GM12878 (cell line): ENCODE measurements around the gene SCP2. TPM values are rescaled to one million over a fixed set of nuclear protein-coding genes. Genes with fewer than 3 reads are reported as not detected.

Experiments used
- ATAC-seq: fragments of 200-7000 bp; cut with Tn5 transposase; 3 replicates; pipeline ENCODE4 v1.9.1; 2020; ENCODE audit warnings: mild to moderate bottlenecking, moderate library complexity
- BruUV-seq: library from RNA; stranded (reverse); fragments of 400-500 nt; replicated peaks from 2 replicates; lab custom pipeline; 2021; lab: Mats Ljungman, UMichigan
- CTCF ChIA-PET: fragments of 300-600 bp; sonication (Branson Sonifier 250); formaldehyde crosslinking; extraction: SDS; loops from one replicate; lab custom pipeline; 2021; ENCODE audit warnings: inconsistent platforms; lab: Yijun Ruan, JAX
- POLR2A ChIA-PET: fragments of 350-600 bp; formaldehyde crosslinking; extraction: SDS; loops from one replicate; lab custom pipeline; 2021; ENCODE audit warnings: inconsistent platforms; lab: Charles Lee
- RAD21 ChIA-PET: fragments of 300-600 bp; sonication (Branson Sonifier 250); formaldehyde crosslinking; loops from one replicate; lab custom pipeline; 2023; ENCODE audit warnings: antibody characterized with exemption; ENCODE audit not compliant: unreplicated experiment; lab: Charles Lee
- SMC1A ChIA-PET: fragments of 300-600 bp; sonication (Branson Sonifier 250); formaldehyde crosslinking; loops from one replicate; lab custom pipeline; 2023; ENCODE audit not compliant: unreplicated experiment, uncharacterized antibody; lab: Charles Lee
- DNase-seq: peaks from one replicate; pipeline ENCODE4 v3.0.0-alpha.2; 2011; ENCODE audit warnings: low read depth, low spot score
- FAIRE-seq: peaks from 3 replicates; lab custom pipeline; 2011; peaks lifted over from hg19 to GRCh38; lab: Jason Lieb, UNC
- H2AFZ ChIP-seq: 2 replicates; pipeline ENCODE4 v1.6.0; 2011; ENCODE audit warnings: low read depth, low read length, control low read depth; ENCODE audit not compliant: control insufficient read depth
- H3K27ac ChIP-seq: 2 replicates; pipeline ENCODE4 v1.5.1; 2011; ENCODE audit warnings: control low read depth; ENCODE audit not compliant: control insufficient read depth, insufficient read depth
- H3K27me3 ChIP-seq, 2 experiments: replicated peaks in 1 of 2; 2 replicates each; pipeline versions ENCODE4 v1.6.0 to v1.6.1; 2011; ENCODE audit warnings: low read length in 1 of 2; ENCODE audit not compliant: control insufficient read depth in 2 of 2, insufficient read depth in 2 of 2
- H3K36me3 ChIP-seq, 2 experiments: 2 replicates each; pipeline ENCODE4 v1.5.1; 2011; ENCODE audit warnings: low read length in 1 of 2; ENCODE audit not compliant: control insufficient read depth in 2 of 2, insufficient read depth in 2 of 2
- H3K4me1 ChIP-seq: 2 replicates; pipeline ENCODE4 v1.6.1; 2011; ENCODE audit warnings: mild to moderate bottlenecking, low read length, moderate library complexity, mixed read lengths; ENCODE audit not compliant: control insufficient read depth, insufficient read depth
- H3K4me2 ChIP-seq: 2 replicates; pipeline ENCODE4 v1.6.0; 2011; ENCODE audit warnings: control low read depth; ENCODE audit not compliant: control insufficient read depth, insufficient read depth
- H3K4me3 ChIP-seq: fragments of 200-600 bp; sonication (generic); 2 replicates; pipeline ENCODE4 v1.5.1; 2016
- H3K79me2 ChIP-seq: 2 replicates; pipeline ENCODE4 v1.6.0; 2011; ENCODE audit warnings: low read length; ENCODE audit not compliant: control insufficient read depth, insufficient read depth
- H3K9ac ChIP-seq: 2 replicates; pipeline ENCODE4 v1.8.0; 2011; ENCODE audit warnings: low read length, control low read depth, mixed read lengths; ENCODE audit not compliant: control insufficient read depth, insufficient read depth
- H3K9me3 ChIP-seq: replicated peaks from 3 replicates; pipeline ENCODE4 v1.5.1; 2011; ENCODE audit warnings: mild to moderate bottlenecking, low read length; ENCODE audit not compliant: control insufficient read depth, insufficient read depth
- H4K20me1 ChIP-seq: 2 replicates; pipeline ENCODE4 v1.6.0; 2011; ENCODE audit not compliant: control insufficient read depth, insufficient read depth
- ATF7 ChIP-seq: fragments of 450-650 bp; IDR thresholded peaks from 2 replicates; pipeline ENCODE4 v1.6.1; 2016; ENCODE audit warnings: low read depth, mild to moderate bottlenecking
- BCLAF1 ChIP-seq: fragments of 450-650 bp; IDR thresholded peaks from 2 replicates; pipeline ENCODE4 v1.6.1; 2017; ENCODE audit warnings: antibody characterized with exemption, mild to moderate bottlenecking, moderate library complexity
- CBX3 ChIP-seq: fragments of 200-600 bp; sonication (generic); IDR thresholded peaks from 2 replicates; pipeline ENCODE4 v1.6.1; 2016; ENCODE audit warnings: low read depth, borderline replicate concordance
- E4F1 ChIP-seq: fragments of 450-650 bp; IDR thresholded peaks from 2 replicates; pipeline ENCODE4 v1.6.1; 2018; ENCODE audit warnings: borderline replicate concordance, mild to moderate bottlenecking; ENCODE audit not compliant: partially characterized antibody
- EZH2 ChIP-seq: IDR thresholded peaks from 2 replicates; pipeline ENCODE4 v1.6.1; 2012; ENCODE audit warnings: low read depth, mild to moderate bottlenecking, control low read depth, inconsistent platforms, low read length, borderline replicate concordance; ENCODE audit not compliant: control insufficient read depth
- IRF5 ChIP-seq: fragments of 450-650 bp; IDR thresholded peaks from 2 replicates; pipeline ENCODE4 v1.6.1; 2017; ENCODE audit warnings: borderline replicate concordance
- KDM1A ChIP-seq: fragments of 200-600 bp; sonication (generic); IDR thresholded peaks from 2 replicates; pipeline ENCODE4 v1.6.1; 2016; ENCODE audit warnings: borderline replicate concordance
- MYC ChIP-seq: IDR thresholded peaks from 2 replicates; pipeline ENCODE4 v1.6.1; 2011; ENCODE audit warnings: mild to moderate bottlenecking, low read length, moderate library complexity, inconsistent platforms; ENCODE audit not compliant: insufficient read depth, insufficient replicate concordance, insufficient read length, severe bottlenecking
- SREBF1 ChIP-seq: IDR thresholded peaks from 2 replicates; pipeline ENCODE4 v1.6.1; 2012; ENCODE audit warnings: mild to moderate bottlenecking, low read length
- WGBS: methylation state at CpG from one replicate; pipeline ENCODE4 v1.1.6; 2016; ENCODE audit warnings: low lambda C conversion rate; ENCODE audit not compliant: insufficient replicate concordance, insufficient coverage; ENCODE audit errors: missing lambda C conversion rate; 5-methylcytosine and 5-hydroxymethylcytosine counted together
- in situ Hi-C: fragments of 300-500 bp; cut with MboI; formaldehyde crosslinking; loops from 9 replicates; pipeline ENCODE4 v1.14.3; 2018; ENCODE audit warnings: mixed read lengths
- intact Hi-C: fragments of 100-400 bp; cut with micrococcal nuclease; formaldehyde crosslinking; loops from one replicate; pipeline ENCODE4 v1.14.2; 2022; ENCODE audit not compliant: unreplicated experiment
- polyA plus RNA-seq, 11 experiments: library from polyadenylated mRNA; depleted of rRNA in 4 of 11; unstranded in 6 of 11; stranded (reverse) in 5 of 11; fragments of >200 nt; fragmentation: Nextera tagmentation in 4 of 11; fragmentation: Illumina TruSeq in 1 of 11; extraction: Ambion mirVana in 4 of 11; extraction: Trizol in 1 of 11; gene quantifications; 1 replicate in 1 of 11; 2 replicates in 10 of 11; pipeline versions ENCODE4 v1.2.1 to v1.2.3, GENCODE V29; 2011 to 2016; ENCODE audit warnings: inconsistent platforms in 2 of 11, missing spikeins in 2 of 11, low read depth in 1 of 11
- total RNA-seq, 4 experiments: library from RNA; depleted of rRNA in 3 of 4; stranded (reverse); fragments of >200 nt in 3 of 4; fragmentation: Illumina TruSeq in 1 of 4; extraction: Trizol in 1 of 4; gene quantifications; 2 replicates each; pipeline versions ENCODE4 v1.2.1 to v1.2.3, GENCODE V29; 2013 to 2021

Gene SCP2
- total and polyA plus RNA-seq, 10 of the 15 experiments (the other 5 are each of a cell fraction or from before 2014, with no cell fraction given) = 74.3 to 327 (median 127) TPM

GRCh38 chr1:52877554-52877953, 49.5 kb upstream of the SCP2 start:
- Histone ChIP-seq H3K4me3 (no peak overlapping the region), H3K9me3 (no peaks in the 10 kb centered on the region; the same call in 2 of the 3 replicates), H4K20me1 (no peaks in the 10 kb centered on the region), H3K27ac (no peak overlapping the region), H3K36me3 (peaks cover 2 to 3% of the 10 kb centered on the region in 2 experiments; a peak in 2 of 4 replicates), H3K9ac (no peak overlapping the region), H2AFZ (no peak overlapping the region), H3K79me2 (no peaks in the 10 kb centered on the region), H3K4me1 (no peaks in the 10 kb centered on the region), H3K27me3 (no peaks in the 10 kb centered on the region), H3K4me2 (no peak overlapping the region)
- DNase-seq (no peak), FAIRE-seq (no peak), ATAC-seq (no peak)
- in situ Hi-C loops (no loop called here), intact Hi-C loops (no loop called here)
- TF ChIP-seq ATF7 (no peak), IRF5 (no peak), KDM1A (no peak), EZH2 (no peak), E4F1 (no peak), BCLAF1 (no peak), MYC (no peak), SREBF1 (no peak), CBX3 (no peak)
- ChIA-PET RAD21 (no interaction called here), POLR2A (interaction anchor here (0.6 kb wide), 1 partner anchor 36 kb away, joined by 5 read pairs; no protein-coding TSS in a partner anchor), SMC1A (interaction anchor here (1.2 to 1.9 kb wide), 2 partner anchors 16 to 36 kb away, joined by 3 to 5 read pairs; partner anchors contain the start of gene ZYG11A), CTCF (interaction anchor here (2.0 kb wide), 1 partner anchor 44 kb away, joined by 5 read pairs; the partner anchor contains the start of gene ECHDC2)
- 100% methylated on average over 3 of the region's 3 CpGs for WGBS
- no TSS peak for BruUV-seq
